SJSA1 (cell line): Measurements from ENCODE around the gene GRPEL2. TPM values are rescaled to one million over a fixed set of nuclear protein-coding genes. Genes with fewer than 3 reads are reported as not detected.

Experiments
- DNase-seq, 2 experiments: peaks; one replicate each; pipeline ENCODE4 v3.0.0-alpha.2; 2015 to 2020; ENCODE audit warnings: low spot score in 2 of 2, low read depth in 1 of 2
- H3K27ac ChIP-seq: fragments of 250-450 bp; sonication (Bioruptor Pico); 2 replicates; pipeline ENCODE4 v1.5.1; 2020; ENCODE audit warnings: mild to moderate bottlenecking, moderate library complexity
- H3K27me3 ChIP-seq: fragments of 250-450 bp; sonication (Bioruptor Pico); replicated peaks from 2 replicates; pipeline ENCODE4 v1.5.1; 2020; ENCODE audit warnings: mild to moderate bottlenecking, moderate library complexity
- H3K36me3 ChIP-seq: fragments of 250-450 bp; sonication (Bioruptor Pico); 2 replicates; pipeline ENCODE4 v1.5.1; 2020; ENCODE audit warnings: mild to moderate bottlenecking
- H3K4me1 ChIP-seq: fragments of 250-450 bp; sonication (Bioruptor Pico); replicated peaks from 2 replicates; pipeline ENCODE4 v1.6.1; 2021; ENCODE audit warnings: mild to moderate bottlenecking
- H3K4me3 ChIP-seq: fragments of 250-450 bp; sonication (Bioruptor Pico); 2 replicates; pipeline ENCODE4 v1.5.1; 2020; ENCODE audit warnings: mild to moderate bottlenecking
- H3K9me3 ChIP-seq: fragments of 250-450 bp; sonication (Bioruptor Pico); replicated peaks from 2 replicates; pipeline ENCODE4 v1.5.1; 2020; ENCODE audit warnings: mild to moderate bottlenecking
- total RNA-seq: library from RNA; depleted of rRNA; stranded (reverse); fragments of >200 nt; shearing (Covaris generic); gene quantifications from 2 replicates; pipeline ENCODE4 v1.2.3, GENCODE V29; 2014

GRPEL2 gene
- total RNA-seq, 1 experiment from 2014 or later = 35.0 TPM

- peaks cover 23% of the 10 kb centered on the region for H3K4me1 ChIP-seq
- H3K27me3 ChIP-seq = no peaks in the 10 kb centered on the region
- H3K36me3 ChIP-seq = peaks cover 18% of the 10 kb centered on the region
- H3K27ac ChIP-seq = peak overlapping the region; percentile 74
- H3K4me3 ChIP-seq = no peak overlapping the region
- DNase-seq = peak; percentile 75 to 93
- H3K9me3 ChIP-seq = no peaks in the 10 kb centered on the region
Measured at GRCh38 chr5:149325894-149326293, 19.4 kb upstream of the GRPEL2 start.

GRCh38 chr5:149326611-149327010 lies 18.7 kb upstream of the GRPEL2 start:
- Histone ChIP-seq H3K27me3 (no peaks in the 10 kb centered on the region), H3K4me3 (no peak overlapping the region), H3K36me3 (peaks cover 18% of the 10 kb centered on the region), H3K4me1 (peaks cover 18% of the 10 kb centered on the region), H3K9me3 (no peaks in the 10 kb centered on the region), H3K27ac (no peak overlapping the region)
- no peak for DNase-seq

GRCh38 chr5:149328177-149328576 lies 17.1 kb upstream of the GRPEL2 start:
- no peak overlapping the region for H3K4me3 ChIP-seq
- peaks cover 23% of the 10 kb centered on the region for H3K4me1 ChIP-seq
- DNase-seq = no peak
- no peak overlapping the region for H3K27ac ChIP-seq
- no peaks in the 10 kb centered on the region for H3K27me3 ChIP-seq
- H3K9me3 ChIP-seq = no peaks in the 10 kb centered on the region
- peaks cover 20% of the 10 kb centered on the region for H3K36me3 ChIP-seq

DNA sequence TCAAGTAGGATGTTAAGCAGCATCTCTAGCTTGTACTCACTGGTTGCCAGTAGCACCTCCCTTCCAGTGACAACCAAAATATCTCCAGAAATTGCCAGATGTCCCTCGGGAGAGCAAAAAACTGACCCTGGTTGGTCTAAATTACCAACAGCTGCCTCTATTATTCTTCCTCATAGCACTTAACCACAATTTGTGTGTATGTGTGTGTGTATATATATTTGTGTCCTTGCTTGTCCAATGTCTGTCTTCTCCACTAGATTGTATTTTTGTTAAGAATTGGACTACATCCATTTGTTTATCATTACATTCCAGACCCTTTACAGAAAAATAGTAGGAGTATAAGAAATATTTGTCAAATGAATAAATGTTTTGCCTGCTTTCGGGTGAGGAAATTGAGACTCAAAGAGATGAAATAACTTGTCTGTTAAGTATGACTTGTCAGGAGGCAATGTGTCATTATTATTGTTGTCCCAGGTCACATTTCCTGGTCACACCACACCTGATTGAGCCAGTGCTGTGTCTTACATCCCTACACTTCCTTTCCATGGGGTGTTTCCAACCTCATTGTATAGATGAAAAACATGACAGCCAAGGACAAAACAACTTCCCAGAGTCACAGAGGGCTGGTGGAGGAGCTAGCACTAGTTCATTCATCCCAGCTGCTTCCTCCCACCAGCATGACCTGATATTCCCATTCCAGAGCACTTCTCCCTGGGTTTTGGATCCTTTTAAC lies 11.4 kb upstream of the GRPEL2 start:
- Histone ChIP-seq H3K9me3 (no peaks in the 10 kb centered on the region), H3K4me3 (no peak overlapping the region), H3K27ac (peak overlapping the region; percentile 71), H3K36me3 (peaks cover 29% of the 10 kb centered on the region), H3K27me3 (no peaks in the 10 kb centered on the region), H3K4me1 (peaks cover 29% of the 10 kb centered on the region)
- peak; percentile 61 to 92 for DNase-seq

- Histone ChIP-seq H3K36me3 (peaks cover 40% of the 10 kb centered on the region), H3K9me3 (no peaks in the 10 kb centered on the region), H3K27me3 (no peaks in the 10 kb centered on the region), H3K27ac (no peak overlapping the region), H3K4me1 (peaks cover 28% of the 10 kb centered on the region), H3K4me3 (no peak overlapping the region)
- no peak for DNase-seq
Measured at GRCh38 chr5:149337736-149338135, 7.6 kb upstream of the GRPEL2 start.

DNA sequence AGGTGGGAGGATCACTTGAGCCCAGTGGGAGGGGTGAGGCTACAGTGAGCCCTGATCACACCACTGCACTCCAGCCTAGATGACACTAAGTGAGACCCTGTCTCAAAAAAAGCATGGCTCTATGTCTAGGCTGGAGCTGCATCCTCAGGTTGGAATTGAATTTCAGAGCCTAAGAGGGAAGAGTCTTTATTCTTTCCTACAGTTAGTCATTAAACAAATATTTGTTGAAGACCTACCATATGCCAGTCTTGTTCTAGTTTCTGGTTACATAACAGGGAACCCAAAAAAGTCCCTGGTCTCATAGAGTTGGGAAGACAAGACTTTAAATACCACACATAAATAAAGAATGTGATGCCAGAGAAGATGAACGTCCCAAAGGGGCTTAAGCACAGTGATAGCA lies 6.9 kb upstream of the GRPEL2 start:
- DNase-seq = no peak
- Histone ChIP-seq H3K27me3 (no peaks in the 10 kb centered on the region), H3K4me3 (no peak overlapping the region), H3K4me1 (peaks cover 22% of the 10 kb centered on the region), H3K36me3 (peaks cover 36% of the 10 kb centered on the region), H3K9me3 (no peaks in the 10 kb centered on the region), H3K27ac (no peak overlapping the region)

DNA sequence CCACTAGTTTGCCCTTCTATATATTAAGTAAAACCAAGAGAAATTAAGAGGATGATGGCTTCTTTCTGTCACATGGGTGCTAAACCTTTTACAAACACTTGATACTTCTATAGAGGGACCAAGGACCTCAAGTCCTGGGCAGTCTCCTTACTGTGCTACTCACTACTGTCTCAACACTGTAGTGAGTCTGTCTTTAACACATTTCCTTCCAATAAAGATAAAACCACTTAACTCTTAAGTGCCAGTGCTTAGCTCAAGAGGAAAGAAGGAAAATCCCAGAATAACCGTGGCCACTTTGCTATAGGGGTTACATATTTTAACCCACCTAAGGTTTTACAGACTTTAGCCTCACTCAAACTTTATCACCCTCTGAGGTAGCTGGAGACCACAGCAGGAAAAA lies 4.4 kb upstream of the GRPEL2 start:
- DNase-seq = no peak
- H3K4me3 ChIP-seq = no peak overlapping the region
- H3K27ac ChIP-seq = no peak overlapping the region
- no peaks in the 10 kb centered on the region for H3K27me3 ChIP-seq
- peaks cover 29% of the 10 kb centered on the region for H3K36me3 ChIP-seq
- peaks cover 20% of the 10 kb centered on the region for H3K4me1 ChIP-seq
- no peaks in the 10 kb centered on the region for H3K9me3 ChIP-seq

DNA sequence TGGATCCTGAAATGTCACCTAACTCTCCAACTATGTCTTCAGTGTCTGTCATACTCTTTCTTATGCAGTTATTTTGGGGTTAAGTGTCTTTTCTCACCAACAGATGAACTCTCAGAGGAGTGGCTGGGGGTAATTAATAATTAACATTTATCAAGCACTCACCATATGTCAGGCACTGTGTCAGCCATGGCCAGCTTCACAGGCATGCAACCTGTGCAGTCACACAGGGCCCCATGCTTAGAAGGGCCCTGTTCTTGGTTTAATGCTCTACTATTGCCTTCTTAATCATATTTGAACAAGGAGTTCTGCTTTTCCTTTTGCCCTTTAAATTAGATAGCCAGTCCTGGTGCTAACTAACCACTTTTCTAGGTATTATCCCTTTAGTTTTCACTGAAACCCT lies 3.4 kb upstream of the GRPEL2 start:
- H3K9me3 ChIP-seq = no peaks in the 10 kb centered on the region
- no peak overlapping the region for H3K27ac ChIP-seq
- H3K4me3 ChIP-seq = no peak overlapping the region
- H3K4me1 ChIP-seq = peaks cover 25% of the 10 kb centered on the region
- no peaks in the 10 kb centered on the region for H3K27me3 ChIP-seq
- H3K36me3 ChIP-seq = peaks cover 22% of the 10 kb centered on the region
- no peak for DNase-seq

- Histone ChIP-seq H3K4me1 (peaks cover 37% of the 10 kb centered on the region), H3K27ac (peak overlapping the region; percentile 40), H3K36me3 (peaks cover 40% of the 10 kb centered on the region), H3K9me3 (no peaks in the 10 kb centered on the region), H3K4me3 (peak overlapping the region; percentile 68; the same call in 1 of the 2 replicates), H3K27me3 (no peaks in the 10 kb centered on the region)
- DNase-seq = peak in 1 of 2 experiments; percentile 68
Measured at GRCh38 chr5:149344151-149344550, 1.1 kb upstream of the GRPEL2 start.

DNA sequence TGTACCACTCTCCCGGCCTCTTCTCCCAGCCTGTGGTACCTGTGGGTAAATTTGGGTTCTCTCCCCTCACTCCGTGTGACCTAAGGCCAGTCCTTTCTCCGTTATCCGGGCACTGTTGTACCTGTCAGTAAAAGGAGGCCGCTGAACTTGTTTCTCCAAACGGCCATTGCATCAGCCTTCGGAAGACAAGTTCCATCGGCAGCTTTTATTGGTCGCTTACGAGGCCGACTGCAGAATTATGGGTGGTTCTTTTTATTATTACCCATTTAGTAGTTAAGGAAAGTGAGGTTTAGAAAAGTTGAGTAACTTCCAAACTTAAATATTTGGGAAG lies 558 bp downstream of the GRPEL2 start:
- Histone ChIP-seq H3K36me3 (peaks cover 47% of the 10 kb centered on the region), H3K4me1 (peaks cover 42% of the 10 kb centered on the region), H3K4me3 (peak overlapping the region; percentile 68), H3K9me3 (no peaks in the 10 kb centered on the region), H3K27me3 (no peaks in the 10 kb centered on the region), H3K27ac (peak overlapping the region; percentile 52)
- no peak for DNase-seq

- H3K4me3 ChIP-seq = no peak overlapping the region
- peak in 1 of 2 experiments; percentile 85 for DNase-seq
- peak overlapping the region; percentile 43 for H3K27ac ChIP-seq
- no peaks in the 10 kb centered on the region for H3K27me3 ChIP-seq
- H3K9me3 ChIP-seq = no peaks in the 10 kb centered on the region
- H3K4me1 ChIP-seq = peaks cover 40% of the 10 kb centered on the region
- H3K36me3 ChIP-seq = peaks cover 73% of the 10 kb centered on the region
Measured at GRCh38 chr5:149348518-149348917, 3.2 kb downstream of the GRPEL2 start.

DNA sequence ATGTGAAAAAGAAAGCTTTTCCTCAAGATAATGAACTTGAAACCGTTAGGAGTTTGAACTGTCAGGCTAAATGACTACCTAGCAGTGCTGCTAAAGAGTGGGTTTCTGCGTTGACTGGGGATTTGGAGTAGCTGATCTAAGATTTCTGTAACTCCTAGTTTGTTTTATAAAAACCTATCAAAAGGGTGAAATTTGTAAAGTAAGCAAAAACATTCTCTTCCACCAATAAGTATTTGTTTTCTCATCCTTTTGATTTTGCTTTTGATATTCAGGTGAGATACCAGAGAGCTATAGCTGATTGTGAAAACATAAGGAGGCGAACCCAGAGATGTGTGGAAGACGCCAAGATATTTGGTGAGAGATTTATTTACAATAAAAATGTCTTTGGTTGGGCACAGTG lies 4.1 kb downstream of the GRPEL2 start:
- no peaks in the 10 kb centered on the region for H3K27me3 ChIP-seq
- H3K9me3 ChIP-seq = no peaks in the 10 kb centered on the region
- H3K36me3 ChIP-seq = peaks cover 80% of the 10 kb centered on the region
- peak overlapping the region; percentile 43 for H3K27ac ChIP-seq
- no peak for DNase-seq
- H3K4me1 ChIP-seq = peaks cover 31% of the 10 kb centered on the region
- H3K4me3 ChIP-seq = no peak overlapping the region

DNA sequence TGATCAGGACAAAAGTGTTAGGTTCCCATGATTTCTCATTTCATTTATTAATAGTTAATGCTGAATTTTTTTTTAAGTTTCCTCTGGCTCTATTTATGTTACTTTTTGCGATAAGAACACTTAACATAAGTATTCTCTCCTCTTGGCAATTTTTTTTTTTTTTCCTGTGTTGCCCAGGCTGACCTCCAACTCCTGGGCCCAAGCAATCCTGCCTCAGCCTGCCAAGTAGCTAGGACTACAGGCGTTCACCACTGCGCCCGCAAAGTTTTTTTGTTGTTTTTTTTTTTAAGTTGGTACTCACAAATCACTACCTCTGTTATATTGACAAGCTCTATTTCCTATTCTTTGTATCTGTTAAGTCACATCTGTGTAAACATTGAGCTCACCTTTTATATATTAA lies 6.9 kb downstream of the GRPEL2 start:
- H3K36me3 ChIP-seq = peaks cover 90% of the 10 kb centered on the region

GRCh38 chr5:149353911-149354310 lies 8.6 kb downstream of the GRPEL2 start:
- H3K27me3 ChIP-seq = no peaks in the 10 kb centered on the region
- peaks cover 76% of the 10 kb centered on the region for H3K36me3 ChIP-seq
- DNase-seq = no peak

More for the DNA sequence above, 6.9 kb downstream of the GRPEL2 start:
- Histone ChIP-seq H3K4me1 (peaks cover 23% of the 10 kb centered on the region), H3K4me3 (no peak overlapping the region), H3K27me3 (no peaks in the 10 kb centered on the region), H3K9me3 (no peaks in the 10 kb centered on the region), H3K27ac (no peak overlapping the region)
- DNase-seq = no peak

DNA sequence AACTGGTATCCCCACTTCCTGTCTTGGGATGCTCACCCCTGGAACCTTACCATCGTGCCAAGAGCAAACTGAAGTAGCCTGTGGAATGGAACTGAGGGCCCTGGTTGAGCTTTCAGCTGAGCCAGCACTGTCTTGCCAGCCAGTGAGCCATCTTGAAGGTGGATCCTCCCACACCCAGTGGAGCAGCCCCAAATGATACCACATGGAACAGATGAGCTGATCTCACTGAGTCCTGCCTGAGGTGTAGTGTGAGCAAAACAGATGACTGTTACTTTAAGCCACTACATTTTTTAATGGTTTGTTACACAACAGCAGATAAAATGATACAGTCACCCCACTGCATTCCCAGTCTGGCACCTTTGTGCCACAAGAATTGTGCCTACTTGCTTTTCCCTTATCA lies 10.4 kb downstream of the GRPEL2 start:
- H3K9me3 ChIP-seq = no peaks in the 10 kb centered on the region

More at GRCh38 chr5:149353911-149354310, 8.6 kb downstream of the GRPEL2 start:
- Histone ChIP-seq H3K27ac (no peak overlapping the region), H3K4me1 (peaks cover 22% of the 10 kb centered on the region), H3K9me3 (no peaks in the 10 kb centered on the region), H3K4me3 (no peak overlapping the region)

More for the DNA sequence above, 10.4 kb downstream of the GRPEL2 start:
- H3K27ac ChIP-seq = no peak overlapping the region
- peaks cover 58% of the 10 kb centered on the region for H3K36me3 ChIP-seq
- no peaks in the 10 kb centered on the region for H3K27me3 ChIP-seq
- H3K4me3 ChIP-seq = no peak overlapping the region
- DNase-seq = no peak
- peaks cover 17% of the 10 kb centered on the region for H3K4me1 ChIP-seq
